MCF 10A (cell line): ENCODE results near the gene TPT1. TPM values are rescaled to one million over a fixed set of nuclear protein-coding genes. Genes with fewer than 3 reads are reported as not detected.
A peak's percentile ranks its signal among the peaks of the same experiment; 100 is the strongest.

Experiments used
- BruUV-seq: library from RNA; stranded (reverse); fragments of 400-500 nt; replicated peaks from 2 replicates; lab custom pipeline; 2021; lab: Mats Ljungman, UMichigan
- CTCF ChIA-PET: fragments of 300-600 bp; sonication (Branson Sonifier 250); formaldehyde crosslinking; extraction: SDS; loops from one replicate; lab custom pipeline; 2021; ENCODE audit warnings: antibody characterized with exemption, inconsistent platforms; lab: Yijun Ruan, JAX
- POLR2A ChIA-PET: fragments of 300-600, 350-650 bp; sonication (Branson Sonifier 250); formaldehyde crosslinking; extraction: SDS; loops from one replicate; lab custom pipeline; 2020; ENCODE audit warnings: antibody characterized with exemption, inconsistent platforms; lab: Yijun Ruan, JAX
- DNase-seq: peaks from one replicate; pipeline ENCODE4 v3.0.0-alpha.2; 2018; ENCODE audit not compliant: unreplicated experiment
- H3K27ac Mint-ChIP-seq: one replicate; pipeline ENCODE4 v1.8.0; 2022; ENCODE audit warnings: mild to moderate bottlenecking, low read depth, mixed read lengths; ENCODE audit not compliant: unreplicated experiment
- H3K27me3 Mint-ChIP-seq: one replicate; pipeline ENCODE4 v1.8.0; 2022; ENCODE audit warnings: mixed read lengths; ENCODE audit not compliant: insufficient read depth, unreplicated experiment
- H3K36me3 Mint-ChIP-seq: one replicate; pipeline ENCODE4 v1.8.0; 2022; ENCODE audit warnings: mild to moderate bottlenecking, moderate library complexity, mixed read lengths; ENCODE audit not compliant: insufficient read depth, unreplicated experiment
- H3K4me1 Mint-ChIP-seq: one replicate; pipeline ENCODE4 v1.8.0; 2022; ENCODE audit warnings: mixed read lengths; ENCODE audit not compliant: insufficient read depth, unreplicated experiment
- H3K4me3 Mint-ChIP-seq: one replicate; pipeline ENCODE4 v1.8.0; 2022; ENCODE audit warnings: mild to moderate bottlenecking, moderate library complexity, mixed read lengths; ENCODE audit not compliant: unreplicated experiment
- H3K9me3 Mint-ChIP-seq: one replicate; pipeline ENCODE4 v1.8.0; 2022; ENCODE audit warnings: mixed read lengths; ENCODE audit not compliant: unreplicated experiment
- CTCF ChIP-seq: fragments of 200-600 bp; IDR thresholded peaks from one replicate; pipeline ENCODE4 v1.8.0; 2022; ENCODE audit warnings: antibody characterized with exemption, mild to moderate bottlenecking; ENCODE audit not compliant: unreplicated experiment
- intact Hi-C: fragments of 100-400 bp; cut with micrococcal nuclease; formaldehyde crosslinking; loops from 2 replicates; pipeline ENCODE4 v1.14.1; 2022
- total RNA-seq: library from RNA; stranded (reverse); gene quantifications from 2 replicates; pipeline ENCODE4 v1.2.3, GENCODE V29; 2022

The TPT1 gene
- total RNA-seq, 1 experiment from 2014 or later = 4,896 TPM

- no peaks in the 10 kb centered on the region for H3K27me3 Mint-ChIP-seq
- peaks cover 68% of the 10 kb centered on the region for H3K4me1 Mint-ChIP-seq
- ChIA-PET POLR2A (interaction anchor here (1.0 to 7.5 kb wide), 4 partner anchors 7 to 33 kb away, joined by 3 to 104 read pairs (median 4); partner anchors contain the start of gene TPT1), CTCF (interaction anchor here (0.5 kb wide), 1 partner anchor 95 kb away, joined by 3 read pairs; no protein-coding TSS in a partner anchor)
- DNase-seq = no peak
- H3K4me3 Mint-ChIP-seq = no peak overlapping the region
- no TSS peak for BruUV-seq
- intact Hi-C loops = no loop called here
- no peak for TF ChIP-seq CTCF
- H3K9me3 Mint-ChIP-seq = no peaks in the 10 kb centered on the region
- peaks cover 60% of the 10 kb centered on the region for H3K36me3 Mint-ChIP-seq
- H3K27ac Mint-ChIP-seq = peak overlapping the region; percentile 0
Measured at GRCh38 chr13:45333977-45334922, 6.7 kb downstream of the TPT1 start.

GRCh38 chr13:45333251-45333976 is 7.6 kb downstream of the TPT1 start:
- BruUV-seq = no TSS peak
- Mint-ChIP-seq H3K27ac (peak overlapping the region; percentile 89), H3K36me3 (peaks cover 52% of the 10 kb centered on the region), H3K9me3 (no peaks in the 10 kb centered on the region), H3K4me3 (no peak overlapping the region), H3K27me3 (no peaks in the 10 kb centered on the region), H3K4me1 (peaks cover 60% of the 10 kb centered on the region)
- CTCF ChIA-PET = interaction anchor here (0.5 kb wide), 1 partner anchor 96 kb away, joined by 3 read pairs; no protein-coding TSS in a partner anchor
- TF ChIP-seq CTCF = no peak
- intact Hi-C loops = no loop called here
- POLR2A ChIA-PET = interaction anchor here (0.5 to 7.5 kb wide), 7 partner anchors 8 to 291 kb away, joined by 3 to 104 read pairs (median 4); partner anchors contain the start of genes COG3 and TPT1
- DNase-seq = no peak

GRCh38 chr13:45332831-45333219 is 8.2 kb downstream of the TPT1 start:
- Mint-ChIP-seq H3K27me3 (no peaks in the 10 kb centered on the region), H3K4me3 (no peak overlapping the region), H3K36me3 (peaks cover 46% of the 10 kb centered on the region), H3K27ac (peak overlapping the region; percentile 89), H3K4me1 (peaks cover 58% of the 10 kb centered on the region), H3K9me3 (no peaks in the 10 kb centered on the region)
- ChIA-PET POLR2A (interaction anchor here (0.5 to 7.5 kb wide), 12 partner anchors 8 to 776 kb away, joined by 3 to 104 read pairs (median 4); partner anchors contain the start of genes COG3 and TPT1), CTCF (interaction anchor here (1.5 kb wide), 1 partner anchor 51 kb away, joined by 4 read pairs; no protein-coding TSS in a partner anchor)
- TF ChIP-seq CTCF = no peak
- intact Hi-C loops = no loop called here
- BruUV-seq = no TSS peak
- no peak for DNase-seq
